IMR-90 (cell line): ENCODE measurements around the gene REG1A. TPM values are rescaled to one million over a fixed set of nuclear protein-coding genes. Genes with fewer than 3 reads are reported as not detected.

Experiments used
- ATAC-seq: fragments of 200-7000 bp; cut with Tn5 transposase; 2 replicates; pipeline ENCODE4 v1.9.1; 2020; ENCODE audit warnings: low read depth, mild to moderate bottlenecking, moderate library complexity
- BruUV-seq: library from RNA; stranded (reverse); fragments of 400-500 nt; replicated peaks from 2 replicates; lab custom pipeline; 2021; lab: Mats Ljungman, UMichigan
- CTCF ChIA-PET: fragments of 300-600 bp; formaldehyde crosslinking; extraction: SDS; loops from one replicate; lab custom pipeline; 2021; ENCODE audit warnings: antibody characterized with exemption; lab: Yijun Ruan, JAX
- POLR2A ChIA-PET: fragments of 300-600 bp; sonication (Branson Sonifier 250); formaldehyde crosslinking; loops from one replicate; lab custom pipeline; 2022; ENCODE audit warnings: antibody characterized with exemption; ENCODE audit not compliant: unreplicated experiment; lab: Charles Lee
- DNase-seq: peaks from one replicate; pipeline ENCODE4 v3.0.0; 2013
- H2AFZ ChIP-seq: replicated peaks from 2 replicates; pipeline ENCODE3; 2013; ENCODE audit warnings: low read length, mild to moderate bottlenecking; ENCODE audit not compliant: poor library complexity
- H2AK5ac ChIP-seq: 2 replicates; pipeline ENCODE4 v1.6.1; 2013; ENCODE audit warnings: low read depth, low read length, inconsistent platforms
- H2AK9ac ChIP-seq: replicated peaks from 2 replicates; pipeline ENCODE3; 2013; ENCODE audit warnings: mild to moderate bottlenecking, low read depth, low read length, moderate library complexity; ENCODE audit not compliant: poor library complexity
- H2BK120ac ChIP-seq: 2 replicates; pipeline ENCODE4 v1.6.1; 2013; ENCODE audit warnings: low read depth, low read length, inconsistent platforms
- H2BK15ac ChIP-seq: 3 replicates; pipeline ENCODE4 v1.6.1; 2013; ENCODE audit warnings: low read depth, low read length, inconsistent platforms
- H2BK20ac ChIP-seq: 2 replicates; pipeline ENCODE4 v1.6.1; 2013; ENCODE audit warnings: low read depth, mild to moderate bottlenecking, inconsistent platforms, low read length, moderate library complexity
- H2BK5ac ChIP-seq: 2 replicates; pipeline ENCODE4 v1.6.1; 2013; ENCODE audit warnings: mild to moderate bottlenecking, low read depth, low read length, inconsistent platforms; ENCODE audit not compliant: poor library complexity, severe bottlenecking
- H3K14ac ChIP-seq: replicated peaks from 2 replicates; pipeline ENCODE4 v1.6.1; 2013; ENCODE audit warnings: low read depth, low read length, inconsistent platforms
- H3K18ac ChIP-seq: 2 replicates; pipeline ENCODE4 v1.6.1; 2013; ENCODE audit warnings: low read depth, low read length, control low read depth
- H3K23ac ChIP-seq: 2 replicates; pipeline ENCODE4 v1.6.1; 2013; ENCODE audit warnings: low read depth, low read length, inconsistent platforms
- H3K27ac ChIP-seq: 2 replicates; pipeline ENCODE4 v1.5.1; 2013; ENCODE audit warnings: mild to moderate bottlenecking, control low read depth, low read length; ENCODE audit not compliant: insufficient read depth
- H3K27me3 ChIP-seq: 2 replicates; pipeline ENCODE4 v1.6.1; 2013; ENCODE audit warnings: low read length; ENCODE audit not compliant: control insufficient read depth, insufficient read depth
- H3K36me3 ChIP-seq: 2 replicates; pipeline ENCODE4 v1.6.1; 2013; ENCODE audit warnings: low read length, mixed read lengths; ENCODE audit not compliant: control insufficient read depth, insufficient read depth
- H3K4ac ChIP-seq: 2 replicates; pipeline ENCODE4 v1.6.1; 2013; ENCODE audit warnings: low read depth, low read length, inconsistent platforms
- H3K4me1 ChIP-seq: 2 replicates; pipeline ENCODE4 v1.6.1; 2013; ENCODE audit warnings: low read length, mixed read lengths; ENCODE audit not compliant: control insufficient read depth, insufficient read depth
- H3K4me2 ChIP-seq: 2 replicates; pipeline ENCODE4 v1.6.1; 2013; ENCODE audit warnings: low read depth, mild to moderate bottlenecking, control low read depth, low read length, moderate library complexity
- H3K4me3 ChIP-seq: 2 replicates; pipeline ENCODE4 v1.5.1; 2013; ENCODE audit warnings: low read depth, mild to moderate bottlenecking, control low read depth, low read length, moderate library complexity; ENCODE audit not compliant: insufficient read depth
- H3K56ac ChIP-seq: 2 replicates; pipeline ENCODE4 v1.6.1; 2013; ENCODE audit warnings: low read length, inconsistent platforms; ENCODE audit not compliant: insufficient read depth; ENCODE audit errors: extremely low read depth
- H3K79me1 ChIP-seq, 2 experiments: 2 replicates each; pipeline ENCODE4 v1.6.1; 2013; ENCODE audit warnings: low read length in 2 of 2, inconsistent platforms in 1 of 2, low read depth in 1 of 2
- H3K9ac ChIP-seq: 2 replicates; pipeline ENCODE4 v1.6.1; 2013; ENCODE audit warnings: low read depth, low read length, control low read depth
- H3K9me1 ChIP-seq: 2 replicates; pipeline ENCODE4 v1.6.1; 2013; ENCODE audit warnings: low read length, inconsistent platforms; ENCODE audit not compliant: insufficient read depth
- H3K9me3 ChIP-seq: 2 replicates; pipeline ENCODE4 v1.6.1; 2013; ENCODE audit warnings: low read length; ENCODE audit not compliant: control insufficient read depth, insufficient read depth
- H4K20me1 ChIP-seq: 2 replicates; pipeline ENCODE4 v1.6.1; 2013; ENCODE audit warnings: low read length, inconsistent platforms; ENCODE audit not compliant: insufficient read depth
- H4K5ac ChIP-seq: 2 replicates; pipeline ENCODE4 v1.6.1; 2013; ENCODE audit warnings: mild to moderate bottlenecking, low read depth, low read length, control low read depth
- H4K8ac ChIP-seq, 2 experiments: 2 replicates each; pipeline ENCODE4 v1.6.1; 2013; ENCODE audit warnings: low read depth in 2 of 2, low read length in 2 of 2, control low read depth in 1 of 2, inconsistent platforms in 1 of 2
- H4K91ac ChIP-seq: 2 replicates; pipeline ENCODE4 v1.6.1; 2013; ENCODE audit warnings: low read depth, low read length, inconsistent platforms; ENCODE audit not compliant: insufficient read depth
- BHLHE40 ChIP-seq: fragments of 150-350 bp; IDR thresholded peaks from 2 replicates; pipeline ENCODE4 v1.6.1; 2016; ENCODE audit warnings: mild to moderate bottlenecking, low read depth, low read length
- CEBPB ChIP-seq: IDR thresholded peaks from 2 replicates; pipeline ENCODE4 v1.6.1; 2012; ENCODE audit warnings: low read depth, low read length, improper control_type of control experiment
- CHD1 ChIP-seq: IDR thresholded peaks from 2 replicates; pipeline ENCODE4 v1.6.1; 2012; ENCODE audit warnings: low read depth, low read length, improper control_type of control experiment
- CTCF ChIP-seq: conservative IDR thresholded peaks from 2 replicates; pipeline ENCODE4 v1.5.1; 2012; ENCODE audit warnings: mild to moderate bottlenecking, low read depth, low read length, improper control_type of control experiment
- ELK1 ChIP-seq: fragments of 150-350 bp; IDR thresholded peaks from 2 replicates; pipeline ENCODE4 v1.6.1; 2016; ENCODE audit warnings: low read depth, mild to moderate bottlenecking, low read length, moderate library complexity, borderline replicate concordance
- FOS ChIP-seq: fragments of 150-350 bp; IDR thresholded peaks from 2 replicates; pipeline ENCODE4 v1.6.1; 2016; ENCODE audit warnings: low read depth, low read length
- MAFK ChIP-seq: IDR thresholded peaks from 2 replicates; pipeline ENCODE4 v1.6.1; 2012; ENCODE audit warnings: low read depth, low read length, improper control_type of control experiment
- MAZ ChIP-seq: IDR thresholded peaks from 2 replicates; pipeline ENCODE4 v1.6.1; 2012; ENCODE audit warnings: low read depth, mild to moderate bottlenecking, low read length, improper control_type of control experiment, moderate library complexity, borderline replicate concordance
- MXI1 ChIP-seq: IDR thresholded peaks from 2 replicates; pipeline ENCODE4 v1.6.1; 2012; ENCODE audit warnings: low read depth, mild to moderate bottlenecking, low read length, moderate library complexity, borderline replicate concordance
- NFE2L2 ChIP-seq: fragments of 150-350 bp; IDR thresholded peaks from 2 replicates; pipeline ENCODE4 v1.6.1; 2016; ENCODE audit warnings: low read depth, mild to moderate bottlenecking, low read length
- POLR2A ChIP-seq: IDR thresholded peaks from 2 replicates; pipeline ENCODE4 v1.6.1; 2012; ENCODE audit warnings: mild to moderate bottlenecking, low read depth, low read length
- RAD21 ChIP-seq: IDR thresholded peaks from 2 replicates; pipeline ENCODE4 v1.6.1; 2012; ENCODE audit warnings: low read length, improper control_type of control experiment
- RCOR1 ChIP-seq: IDR thresholded peaks from 2 replicates; pipeline ENCODE4 v1.6.1; 2012; ENCODE audit warnings: mild to moderate bottlenecking, low read length, improper control_type of control experiment; ENCODE audit not compliant: insufficient replicate concordance
- RFX5 ChIP-seq: IDR thresholded peaks from 2 replicates; pipeline ENCODE4 v1.8.0; 2012; ENCODE audit warnings: low read depth, mild to moderate bottlenecking, low read length, moderate library complexity
- SMC3 ChIP-seq: fragments of 150-350 bp; IDR thresholded peaks from 2 replicates; pipeline ENCODE4 v1.6.1; 2016; ENCODE audit warnings: low read depth, mild to moderate bottlenecking, antibody characterized with exemption, low read length, moderate library complexity
- USF2 ChIP-seq: fragments of 150-350 bp; IDR thresholded peaks from 2 replicates; pipeline ENCODE4 v1.6.1; 2017; ENCODE audit warnings: mild to moderate bottlenecking, antibody characterized with exemption, low read length, low read depth
- dilution Hi-C: fragments of 300-500 bp; cut with HindIII; formaldehyde crosslinking; loops from one replicate; pipeline ENCODE4 v1.14.3; 2018; ENCODE audit warnings: low sequenced_read_pairs; ENCODE audit not compliant: unreplicated experiment
- in situ Hi-C: fragments of 300-500 bp; cut with MboI; formaldehyde crosslinking; loops from 3 replicates; pipeline ENCODE4 v1.14.3; 2019; ENCODE audit warnings: low sequenced_read_pairs, inconsistent platforms, mixed read lengths
- intact Hi-C: fragments of 100-400 bp; cut with micrococcal nuclease; formaldehyde crosslinking; loops from 2 replicates; pipeline ENCODE4 v1.10.0; 2022
- polyA plus RNA-seq, 3 experiments: library from polyadenylated mRNA; depleted of rRNA; stranded (reverse); fragments of >200 nt; gene quantifications; 2 replicates each; pipeline ENCODE4 v1.2.3, GENCODE V29; 2012; ENCODE audit warnings: low replicate concordance in 1 of 3
- total RNA-seq: library from RNA; depleted of rRNA; stranded (reverse); fragments of >200 nt; gene quantifications from 2 replicates; pipeline ENCODE4 v1.2.3, GENCODE V29; 2012

REG1A gene
- total and polyA plus RNA-seq, 2 of the 4 experiments (the other 2 are of a cell fraction): not detected

- dilution Hi-C loops: no loop called here
- POLR2A ChIA-PET: no interaction called here
- CTCF ChIA-PET: no interaction called here
Observed at GRCh38 chr2:79083597-79084251, 36.6 kb upstream of the REG1A start.

More at GRCh38 chr2:79083597-79084251, 36.6 kb upstream of the REG1A start:
- Histone ChIP-seq H3K79me1 (no peaks in the 10 kb centered on the region), H2AK5ac (no peak overlapping the region), H3K4me3 (no peak overlapping the region), H4K20me1 (no peaks in the 10 kb centered on the region), H4K8ac (no peak overlapping the region), H3K4me1 (no peaks in the 10 kb centered on the region), H2AK9ac (no peak overlapping the region), H3K56ac (no peak overlapping the region), H3K18ac (no peak overlapping the region), H3K27me3 (no peaks in the 10 kb centered on the region), H2BK15ac (no peak overlapping the region), H3K4me2 (no peak overlapping the region), H2BK120ac (no peak overlapping the region), H3K9me3 (peaks cover 9% of the 10 kb centered on the region), H3K27ac (no peak overlapping the region), H4K5ac (no peak overlapping the region), H3K9me1 (no peaks in the 10 kb centered on the region), H3K14ac (no peak overlapping the region), H2AFZ (no peak overlapping the region), H3K23ac (no peak overlapping the region), H3K4ac (no peak overlapping the region), H2BK20ac (no peak overlapping the region), H3K9ac (no peak overlapping the region), H3K36me3 (no peaks in the 10 kb centered on the region), H2BK5ac (no peak overlapping the region), H4K91ac (no peak overlapping the region)
- intact Hi-C loops: no loop called here
- TF ChIP-seq CEBPB (no peak), CTCF (no peak), SMC3 (no peak), ELK1 (no peak), MXI1 (no peak), NFE2L2 (no peak), FOS (no peak), RFX5 (no peak), MAZ (no peak), POLR2A (no peak), RAD21 (no peak), RCOR1 (no peak), MAFK (no peak), CHD1 (no peak), USF2 (no peak), BHLHE40 (no peak)
- DNase-seq (no peak), ATAC-seq (no peak)
- BruUV-seq: no TSS peak
- in situ Hi-C loops: no loop called here
